SHP77 (cell line): Measurements from ENCODE around the gene KBTBD6.
A peak's percentile ranks its signal among the peaks of the same experiment; 100 is the strongest.
"Not testable (repeated sequence)": the region's sequence is repeated elsewhere in the genome, so short reads cannot be mapped to it uniquely, and the experiment has no call there.

Experiments
- DNase-seq, 2 experiments: peaks; one replicate each; lab custom pipeline; 2025; lab: John Stamatoyannopoulos, UW

The KBTBD6 gene

DNA sequence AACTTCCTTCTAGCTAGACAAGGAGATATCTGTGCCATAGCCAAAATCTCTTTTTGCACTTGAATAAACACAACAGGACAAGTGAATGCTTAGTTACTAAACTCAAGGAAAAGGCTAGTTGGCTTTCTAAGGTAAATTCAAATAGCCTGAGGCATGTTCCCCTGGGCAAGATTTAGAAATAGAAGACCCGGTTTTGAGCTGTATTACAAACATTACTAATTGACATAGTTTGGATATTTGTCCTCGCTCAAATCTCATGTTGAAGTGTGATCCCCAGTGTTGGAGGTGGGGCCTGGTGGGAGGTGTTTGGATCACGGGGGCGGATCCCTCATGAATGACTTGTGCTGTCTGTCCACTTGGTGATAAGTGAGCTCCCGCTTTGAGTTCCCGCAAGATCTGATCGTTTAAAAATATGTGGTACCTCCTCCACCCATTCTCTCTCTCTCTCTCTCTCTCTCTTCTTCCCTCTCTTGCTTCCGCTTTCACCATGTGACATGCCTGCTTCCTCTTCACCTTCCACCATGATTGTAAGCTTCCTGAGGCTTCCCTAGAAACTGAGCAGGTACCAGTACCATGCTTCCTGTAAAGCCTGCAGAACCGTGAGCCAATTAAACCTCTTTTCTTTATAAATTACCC, 3.9 kb upstream of the KBTBD6 start:
- no peak for DNase-seq

DNA sequence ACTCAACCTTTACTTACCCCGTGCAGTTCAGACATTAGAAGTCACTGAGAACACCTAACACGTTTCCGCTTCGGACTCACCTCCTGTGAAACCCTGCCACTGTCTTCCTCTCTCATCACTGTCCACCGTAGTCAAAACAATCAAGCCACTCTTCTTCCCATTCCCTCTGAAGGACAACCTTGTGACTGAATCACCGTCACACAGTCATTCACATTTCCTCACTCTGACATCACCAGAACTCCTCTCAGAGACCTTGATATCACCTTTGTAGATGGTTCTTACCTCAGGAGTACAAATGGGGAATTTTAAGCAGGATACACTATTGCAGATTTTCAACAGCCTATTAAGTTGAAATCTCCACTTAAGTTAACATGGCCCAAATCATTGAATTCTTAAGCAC, 1.3 kb upstream of the KBTBD6 start:
- no peak for DNase-seq

DNA sequence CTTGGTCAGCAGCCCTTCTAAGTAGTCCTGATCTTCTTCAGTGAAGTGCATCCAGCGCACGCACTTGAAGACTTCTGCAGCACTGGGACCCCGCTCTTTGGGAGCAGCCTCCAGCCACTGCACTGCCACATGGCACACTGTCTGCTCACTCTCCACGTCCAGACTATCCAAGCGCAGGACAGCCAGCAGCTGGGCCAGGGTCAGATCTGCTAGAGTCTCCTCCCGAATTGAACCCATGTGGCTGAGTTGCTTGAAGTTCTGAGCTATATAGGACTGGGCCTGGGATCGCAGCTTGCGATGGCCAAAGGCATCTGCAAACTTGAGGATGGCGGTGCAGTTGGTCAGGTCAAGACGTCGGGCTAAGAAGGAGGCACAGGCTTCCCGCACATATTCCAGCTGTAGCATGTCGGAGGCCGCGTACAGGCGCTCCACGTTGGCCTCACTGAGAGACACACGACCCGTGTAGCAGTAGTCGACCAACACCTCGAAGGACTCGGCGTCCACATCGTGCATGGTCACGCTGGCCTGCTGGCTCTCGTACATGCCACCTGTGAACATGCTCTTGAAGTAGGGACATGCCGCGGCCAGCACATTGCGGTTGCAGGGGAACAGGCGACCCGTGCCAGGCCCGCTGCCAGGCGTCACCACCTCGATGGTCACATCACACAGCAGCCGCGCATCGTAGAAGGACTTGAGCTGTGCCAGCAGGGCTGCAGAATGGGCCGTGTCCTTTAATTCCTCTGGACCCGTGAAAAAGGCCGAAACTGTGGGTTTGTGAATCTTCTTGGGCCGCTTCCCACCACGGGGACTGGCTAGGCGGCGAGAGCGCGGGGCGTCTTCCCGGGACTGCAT, 716 bp downstream of the KBTBD6 start:
- DNase-seq: not testable (repeated sequence)

DNA sequence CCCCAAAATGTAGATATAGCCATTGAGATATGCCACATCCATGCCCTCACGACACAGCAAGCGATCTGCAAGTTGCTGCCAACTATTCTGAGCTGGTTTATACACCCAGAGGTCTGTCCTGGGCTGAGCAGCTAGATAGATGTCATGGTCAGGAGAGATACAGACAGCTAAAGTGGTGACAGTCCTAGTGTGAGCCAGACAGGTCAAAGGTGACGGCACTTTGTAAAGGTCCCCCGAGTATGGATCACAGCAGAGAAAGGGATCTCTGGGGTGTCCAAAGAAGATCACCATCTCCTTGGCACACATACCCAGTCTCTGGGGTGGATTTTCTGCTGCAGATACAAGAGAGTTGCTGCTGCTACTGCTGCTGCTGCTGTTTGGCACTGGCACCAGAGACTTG, 1.4 kb downstream of the KBTBD6 start:
- not testable (repeated sequence) for DNase-seq

DNA sequence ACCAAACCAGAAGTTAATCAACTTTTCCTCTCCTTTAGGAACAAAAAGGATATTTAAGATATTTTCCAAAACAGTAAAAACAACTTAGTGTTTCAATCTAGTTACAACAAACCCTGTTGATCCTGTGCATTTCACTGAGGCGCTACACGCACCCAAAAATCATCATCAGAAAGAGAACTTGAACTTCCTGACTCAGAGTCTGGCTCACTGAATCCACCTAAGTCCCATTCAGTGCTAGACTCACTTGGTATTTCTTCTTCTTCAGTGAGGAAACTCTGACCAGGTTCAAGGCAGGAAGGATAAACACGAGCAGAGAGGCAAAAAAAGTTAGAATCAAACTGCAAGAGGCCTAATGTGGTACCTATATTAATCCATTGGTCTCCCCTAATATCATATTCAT, 2.2 kb downstream of the KBTBD6 start:
- DNase-seq: no peak

DNA sequence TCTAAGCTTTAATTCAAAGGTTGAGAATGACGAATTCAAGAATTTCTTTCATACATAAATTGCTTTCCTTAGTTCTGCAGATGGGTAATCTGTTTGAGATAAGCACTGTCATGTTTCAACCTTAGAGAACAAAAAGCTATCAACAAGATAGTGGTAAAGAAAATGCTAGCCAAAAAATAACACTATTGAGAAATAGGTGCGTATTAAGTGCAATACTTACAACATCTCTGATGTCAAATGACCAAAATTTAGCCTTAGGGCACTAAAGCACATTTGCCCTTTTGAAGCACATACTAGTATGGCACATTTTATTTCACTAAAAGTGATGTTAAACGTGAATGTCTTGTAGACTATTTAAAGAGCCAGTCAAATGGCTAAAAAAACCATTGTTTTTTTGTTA, 4.9 kb downstream of the KBTBD6 start:
- no peak for DNase-seq

DNA sequence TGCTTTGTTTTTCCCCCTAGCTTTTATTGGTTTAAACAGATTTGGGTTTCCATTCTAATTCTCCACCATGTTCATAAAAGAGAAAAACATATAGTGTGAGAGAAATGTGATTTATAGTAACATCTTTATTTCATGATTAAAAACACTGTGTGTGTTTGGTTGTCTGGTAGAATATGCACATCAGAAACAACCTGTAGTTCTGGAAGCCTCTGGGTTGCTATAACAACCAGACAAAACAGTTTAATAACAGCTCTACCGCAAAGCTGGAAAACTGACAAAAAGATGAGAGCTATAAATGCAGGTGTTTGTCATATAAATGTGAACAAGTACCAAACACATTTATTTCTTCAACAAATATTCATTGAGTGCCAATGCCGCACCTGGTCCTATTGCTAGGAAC, 9.8 kb downstream of the KBTBD6 start:
- no peak for DNase-seq

DNA sequence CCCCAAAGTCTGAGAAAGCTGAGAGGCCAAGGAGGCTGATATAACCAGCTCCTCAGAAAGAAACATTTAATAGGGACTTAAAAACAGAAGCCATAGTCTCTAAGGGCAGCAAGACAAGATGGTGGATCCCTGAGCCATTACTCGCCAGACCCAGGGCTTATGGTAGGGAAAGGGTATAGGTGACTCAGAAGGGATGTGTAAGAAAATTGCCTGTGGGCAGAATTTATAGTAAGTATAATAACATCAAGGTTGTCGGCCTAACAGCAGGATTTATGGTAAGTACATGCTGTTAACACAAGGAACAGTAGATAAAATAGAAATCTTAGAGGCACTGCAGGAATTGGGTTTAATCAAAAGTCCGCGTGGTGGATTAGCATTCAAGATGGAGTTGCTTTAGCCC, 14.7 kb downstream of the KBTBD6 start:
- DNase-seq: no peak

DNA sequence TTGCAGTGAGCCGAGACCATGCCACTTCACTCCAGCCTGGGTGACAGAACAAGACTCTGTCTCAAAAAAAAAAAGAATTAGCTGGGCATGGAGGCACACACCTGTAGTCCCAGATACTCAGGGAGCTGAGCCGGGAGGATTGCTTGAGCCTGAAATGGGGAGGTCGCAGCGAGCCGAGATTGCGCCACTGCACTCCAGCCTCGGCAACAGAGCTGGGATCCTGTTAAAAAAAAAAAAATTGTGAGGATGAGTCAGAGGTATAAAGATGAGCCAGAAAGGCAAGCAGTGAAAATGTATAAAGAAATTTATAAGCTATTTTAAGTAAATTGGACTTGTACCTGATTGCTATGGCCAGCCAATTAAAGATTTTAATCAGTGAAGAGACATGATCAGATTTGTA, 21.1 kb downstream of the KBTBD6 start:
- DNase-seq: no peak

DNA sequence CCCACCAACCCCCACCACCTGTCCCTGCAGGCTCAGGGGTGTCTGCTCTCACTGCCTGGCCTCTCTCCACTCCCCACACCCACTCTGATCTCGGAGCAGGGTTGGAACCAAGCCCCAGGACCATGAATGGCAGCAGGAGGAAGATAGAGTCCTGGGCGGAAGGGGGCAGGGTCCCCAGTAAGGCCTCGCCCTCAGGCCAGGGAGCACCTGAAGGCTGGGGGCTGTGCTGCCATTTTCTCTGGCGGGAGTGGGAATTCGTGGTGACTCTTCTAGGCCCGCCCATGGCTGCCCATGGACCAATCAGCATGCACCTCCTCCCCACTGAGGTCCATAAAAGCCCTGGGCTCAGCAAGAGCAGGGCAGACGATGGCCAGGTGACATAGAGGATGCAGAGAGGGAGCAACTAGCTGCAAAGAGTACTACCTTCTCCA, 25.0 kb downstream of the KBTBD6 start:
- DNase-seq: peak; percentile 79 to 84

DNA sequence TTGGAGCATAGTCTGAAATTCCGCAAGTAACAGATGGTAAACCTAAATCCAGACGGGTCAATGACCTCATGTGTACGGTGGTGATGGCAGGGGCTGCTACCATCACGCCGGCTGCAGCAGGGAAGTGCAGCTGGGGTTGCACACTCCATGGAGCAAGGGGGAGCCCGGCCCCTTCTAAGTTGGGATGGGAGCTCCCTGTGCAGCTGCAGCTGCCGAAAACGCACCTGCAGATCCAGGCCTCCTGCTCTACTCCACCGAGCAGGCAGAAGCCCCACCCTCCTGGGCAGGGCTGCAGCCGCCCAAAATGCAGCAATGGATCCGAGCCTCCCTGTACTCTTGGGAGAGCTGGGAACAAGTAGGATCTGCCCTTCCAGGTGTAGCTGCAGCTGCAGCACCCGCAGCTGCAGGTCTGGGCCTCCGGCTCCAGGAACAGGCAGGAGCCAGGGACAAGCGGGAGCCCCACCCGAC, 25.5 kb downstream of the KBTBD6 start:
- peak; percentile 71 to 72 for DNase-seq

DNA sequence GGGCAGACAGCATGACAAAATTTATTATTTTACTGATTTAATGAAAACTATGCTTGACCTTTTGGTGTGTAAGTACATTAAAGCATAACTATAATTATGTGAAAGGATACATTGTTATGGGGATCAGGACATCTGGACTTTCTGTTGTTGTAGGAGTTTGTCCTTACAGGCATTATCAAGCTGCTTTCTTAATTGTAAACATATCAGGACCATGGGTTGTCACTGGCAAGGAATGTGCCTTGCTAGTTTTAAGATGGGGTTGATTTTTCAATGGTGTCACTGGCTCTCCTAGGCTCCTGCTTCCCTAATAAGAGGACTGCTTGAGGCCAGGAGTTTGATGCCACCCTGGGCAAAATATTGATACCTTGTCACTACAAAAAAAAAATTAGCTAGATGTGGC, 32.6 kb downstream of the KBTBD6 start:
- no peak for DNase-seq

DNA sequence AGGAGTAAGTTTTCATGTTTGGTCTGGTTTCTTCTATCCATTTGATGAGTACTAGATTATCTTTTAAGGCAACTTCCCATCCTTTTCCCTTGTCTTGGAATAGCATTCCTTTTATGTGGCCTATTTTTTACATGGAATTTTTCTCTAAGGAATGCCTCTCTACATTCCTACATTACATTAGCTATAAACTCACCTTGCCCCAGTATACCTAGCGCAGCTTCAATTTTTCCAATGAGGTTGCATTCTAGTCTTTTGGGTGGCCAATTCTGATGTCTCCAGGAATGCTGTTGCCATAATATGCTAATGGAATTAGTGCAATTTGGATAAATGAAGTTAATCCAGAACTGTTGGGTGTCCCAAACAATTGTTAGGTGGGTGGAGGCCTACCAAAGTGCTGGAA, 33.8 kb downstream of the KBTBD6 start:
- DNase-seq: no peak

DNA sequence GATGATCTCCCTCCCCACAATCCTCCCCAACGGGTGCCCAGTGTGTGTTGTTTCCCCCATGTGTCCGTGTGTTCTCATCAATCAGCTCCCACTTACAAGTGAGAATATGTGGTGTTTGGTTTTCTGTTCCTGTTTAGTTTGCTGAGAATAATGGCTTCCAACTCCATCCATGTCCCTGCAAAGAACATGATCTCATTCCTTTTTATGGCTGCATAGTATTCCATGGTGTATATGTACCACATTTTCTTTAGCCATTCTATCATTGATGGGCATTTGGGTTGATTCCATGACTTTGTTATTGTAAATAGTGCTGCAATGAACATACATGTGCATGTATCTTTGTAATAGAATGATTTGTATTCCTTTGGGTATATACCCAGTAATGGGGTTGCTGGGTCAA, 36.9 kb downstream of the KBTBD6 start:
- not testable (repeated sequence) for DNase-seq

DNA sequence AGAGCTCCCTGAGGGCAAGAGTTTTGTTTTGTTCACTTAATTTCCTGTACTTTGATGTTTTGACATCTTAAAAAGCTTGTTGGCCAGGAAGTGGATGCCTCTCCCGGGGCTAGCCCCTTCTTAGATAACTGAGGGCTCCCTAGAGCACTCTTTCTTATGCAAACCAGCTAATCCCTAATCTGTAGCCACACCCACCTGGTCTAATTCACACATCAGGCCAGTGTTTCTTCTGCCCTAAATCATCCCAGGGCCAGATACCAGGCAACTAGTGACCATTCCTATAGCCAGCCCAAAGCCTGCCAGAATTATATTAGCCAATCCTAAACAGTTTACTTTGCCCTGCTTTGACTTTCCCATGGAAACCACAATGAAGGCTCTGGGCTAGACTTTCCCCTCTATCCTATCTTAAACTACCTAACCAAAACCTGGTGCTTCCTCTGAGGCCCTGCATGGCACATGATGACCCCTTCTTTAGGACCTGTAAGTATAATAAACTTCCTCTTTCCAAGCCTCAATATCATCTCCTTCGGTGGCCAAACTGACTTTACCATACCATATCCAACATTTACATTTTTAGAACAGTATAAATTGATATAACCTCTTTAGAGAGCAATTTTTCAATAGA, 46.5 kb downstream of the KBTBD6 start:
- no peak for DNase-seq

DNA sequence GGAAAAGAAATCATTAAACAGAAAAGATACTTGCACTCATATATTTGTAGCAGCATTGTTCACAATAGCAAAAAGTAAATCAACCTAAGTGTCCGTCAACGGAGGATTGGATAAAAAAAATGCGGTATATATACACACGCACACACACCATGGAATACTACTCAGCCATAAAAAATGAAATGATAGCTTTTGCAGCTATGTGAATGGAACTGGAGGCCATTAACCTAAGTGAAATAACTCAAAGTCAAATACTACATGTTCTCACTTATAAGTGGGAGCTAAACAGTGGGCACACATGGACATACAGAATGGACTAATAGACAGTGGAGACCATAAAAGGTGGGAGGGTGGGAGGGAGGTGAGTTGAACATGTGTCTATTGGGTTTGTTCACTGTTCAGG, 52.9 kb downstream of the KBTBD6 start:
- no peak for DNase-seq
